ENCODE data around the gene SUSD5.
"Not testable (repeated sequence)": the region's sequence is repeated elsewhere in the genome, so short reads cannot be mapped to it uniquely, and the experiment has no call there.

Gene SUSD5

DNA sequence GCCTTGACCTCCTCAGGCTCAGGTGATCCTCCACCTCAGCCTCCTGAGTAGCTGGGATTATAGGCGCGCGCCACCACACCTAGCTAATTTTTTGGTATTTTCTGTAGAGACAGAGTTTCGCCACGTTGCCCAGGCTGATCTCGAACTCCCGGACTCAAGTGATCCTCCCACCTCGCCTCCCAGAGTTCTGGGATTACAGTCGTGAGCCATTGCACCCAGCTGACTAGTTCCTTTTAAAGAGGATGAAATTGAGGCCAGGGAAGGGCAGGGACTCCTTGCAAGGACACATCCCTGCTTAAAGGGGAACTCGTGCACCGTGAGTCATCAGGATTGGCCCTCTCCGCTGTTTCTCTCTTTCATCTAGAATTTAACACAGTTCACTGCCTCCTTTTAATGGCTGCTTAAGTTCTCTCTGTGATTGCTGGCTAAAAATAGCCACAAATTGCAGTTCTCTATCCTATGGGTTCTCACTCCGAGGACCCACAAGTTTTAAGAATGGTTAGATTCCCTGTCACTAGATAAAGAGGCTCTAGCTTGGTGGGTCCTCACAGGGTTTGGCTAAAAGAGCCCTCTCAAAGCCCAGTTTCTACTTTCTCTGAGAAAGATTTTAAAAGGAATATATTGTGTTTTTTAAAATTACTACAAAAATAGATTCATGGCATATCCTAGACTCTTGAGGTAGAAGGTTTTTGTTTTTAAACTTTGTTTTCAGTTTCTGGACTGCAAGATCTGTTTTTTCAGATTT lies 103.4 kb downstream of the SUSD5 start:
- DNase-seq (ENCODE audit: low read depth): no peak

DNA sequence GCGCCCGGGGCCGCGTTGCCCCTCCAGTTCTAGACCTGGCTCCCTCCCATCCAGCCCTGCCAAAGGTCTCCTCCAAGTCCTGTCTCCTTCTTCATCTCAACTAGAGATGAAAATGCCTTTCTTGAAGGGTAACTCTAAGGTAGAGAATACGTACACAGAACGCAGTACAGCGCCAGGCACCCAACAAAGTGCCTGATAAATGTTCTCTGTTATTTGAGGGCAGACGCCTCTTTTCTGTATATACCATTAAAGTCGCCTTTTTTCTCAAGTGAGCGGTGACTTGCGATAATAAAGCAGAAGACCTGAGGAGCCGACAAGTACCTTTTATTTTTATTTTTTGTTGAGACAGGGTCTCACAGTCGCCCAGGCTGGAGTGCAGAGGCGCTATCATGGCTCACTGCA lies 104.0 kb downstream of the SUSD5 start:
- DNase-seq (ENCODE audit: low read depth): no peak

DNA sequence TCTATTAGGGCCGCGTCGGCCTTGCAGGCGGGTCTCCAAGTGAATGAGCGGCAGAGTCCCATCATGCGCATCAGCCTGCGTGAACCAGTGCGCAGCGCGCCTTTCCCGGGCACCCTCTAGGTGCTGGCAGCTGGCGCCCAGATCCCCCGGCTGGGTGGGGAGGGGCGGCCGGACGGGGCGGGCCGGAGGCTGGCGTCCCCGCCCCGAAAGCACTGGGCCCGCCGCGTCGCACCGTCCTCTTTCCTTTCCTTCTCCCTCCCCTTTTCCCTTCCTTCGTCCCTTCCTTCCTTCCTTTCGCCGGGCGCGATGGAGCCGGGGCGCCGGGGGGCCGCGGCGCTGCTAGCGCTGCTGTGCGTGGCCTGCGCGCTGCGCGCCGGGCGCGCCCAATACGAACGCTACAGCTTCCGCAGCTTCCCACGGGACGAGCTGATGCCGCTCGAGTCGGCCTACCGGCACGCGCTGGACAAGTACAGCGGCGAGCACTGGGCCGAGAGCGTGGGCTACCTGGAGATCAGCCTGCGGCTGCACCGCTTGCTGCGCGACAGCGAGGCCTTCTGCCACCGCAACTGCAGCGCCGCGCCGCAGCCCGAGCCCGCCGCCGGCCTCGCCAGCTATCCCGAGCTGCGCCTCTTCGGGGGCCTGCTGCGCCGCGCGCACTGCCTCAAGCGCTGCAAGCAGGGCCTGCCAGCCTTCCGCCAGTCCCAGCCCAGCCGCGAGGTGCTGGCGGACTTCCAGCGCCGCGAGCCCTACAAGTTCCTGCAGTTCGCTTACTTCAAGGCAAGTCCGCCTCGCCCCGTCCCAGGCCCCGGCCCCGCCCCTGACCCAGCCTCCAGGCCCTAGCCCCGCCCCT lies 104.6 kb downstream of the SUSD5 start, which contains the start of gene CRTAP:
Gene CRTAP (plus strand): TSS at position 243 of the 850 bp plus-strand sequence. CDS start 64 bp downstream, at position 307.
- peak; percentile 57 for DNase-seq (ENCODE audit: low read depth)

DNA sequence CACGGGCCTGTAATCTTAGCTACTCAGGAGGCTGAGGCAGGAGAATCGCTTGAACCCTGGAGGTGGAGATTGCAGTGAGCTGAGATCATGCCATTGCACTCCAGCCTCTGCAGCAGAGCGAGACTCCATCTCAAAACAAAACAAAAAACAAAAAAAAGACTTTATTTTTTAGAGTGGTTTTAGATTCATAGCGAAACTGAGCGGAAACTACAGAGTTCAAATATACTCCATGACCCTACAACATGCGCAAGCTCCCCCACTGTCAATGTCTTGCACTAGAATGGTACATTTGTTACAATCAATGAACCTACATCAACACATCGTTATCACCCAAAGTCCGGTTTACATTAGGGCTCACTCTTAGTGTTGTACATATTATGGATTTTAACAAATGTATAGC lies 107.0 kb downstream of the SUSD5 start:
- no peak for DNase-seq (ENCODE audit: low read depth)

DNA sequence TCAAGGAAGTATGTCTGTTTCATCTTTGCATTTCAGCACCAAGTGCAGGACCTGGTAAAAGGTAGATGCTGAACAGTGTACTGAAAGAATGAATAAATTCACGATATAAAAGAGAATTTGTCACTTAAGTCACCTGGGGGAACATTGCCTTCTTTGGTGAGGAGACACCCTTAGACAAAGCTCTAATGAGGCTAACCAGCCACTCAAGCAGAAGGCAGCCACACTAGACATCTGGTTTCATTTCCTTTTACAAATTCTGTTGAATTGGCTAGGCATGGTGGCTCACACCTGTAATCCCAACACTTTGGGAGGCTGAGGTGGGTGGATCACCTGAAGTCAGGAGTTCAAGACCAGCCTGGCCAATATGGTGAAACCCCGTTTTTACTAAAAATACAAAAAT lies 111.8 kb downstream of the SUSD5 start:
- not testable (repeated sequence) for DNase-seq (ENCODE audit: low read depth)

DNA sequence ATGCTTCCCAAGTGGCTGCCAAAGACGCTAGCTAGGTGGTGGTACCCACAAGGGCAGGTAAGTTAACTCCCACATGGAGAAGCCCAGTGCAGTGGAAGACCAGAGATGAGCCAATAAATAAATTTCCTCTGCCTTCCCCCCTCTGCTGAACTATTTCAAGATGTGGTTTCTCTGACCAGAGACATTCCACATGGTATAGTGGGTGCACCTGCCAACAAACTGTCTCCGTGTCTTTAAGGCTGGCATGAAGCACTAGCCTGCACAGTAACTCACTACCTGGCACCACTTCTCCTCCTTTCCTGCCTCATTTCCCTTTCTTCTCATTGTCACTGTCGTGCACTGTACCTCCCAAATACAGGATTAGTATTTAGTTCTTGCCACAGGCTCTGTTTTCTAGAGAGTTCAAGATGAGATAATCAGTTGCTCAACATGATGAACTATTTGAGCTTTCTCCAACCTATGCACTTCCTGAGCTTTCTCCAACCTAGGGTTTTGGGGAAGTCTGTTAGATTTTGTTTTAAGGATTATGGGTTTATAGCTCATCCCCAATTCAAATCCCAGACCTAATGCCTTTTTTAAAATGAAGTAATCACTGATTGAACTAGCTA lies 113.2 kb downstream of the SUSD5 start:
- no peak for DNase-seq (ENCODE audit: low read depth)

DNA sequence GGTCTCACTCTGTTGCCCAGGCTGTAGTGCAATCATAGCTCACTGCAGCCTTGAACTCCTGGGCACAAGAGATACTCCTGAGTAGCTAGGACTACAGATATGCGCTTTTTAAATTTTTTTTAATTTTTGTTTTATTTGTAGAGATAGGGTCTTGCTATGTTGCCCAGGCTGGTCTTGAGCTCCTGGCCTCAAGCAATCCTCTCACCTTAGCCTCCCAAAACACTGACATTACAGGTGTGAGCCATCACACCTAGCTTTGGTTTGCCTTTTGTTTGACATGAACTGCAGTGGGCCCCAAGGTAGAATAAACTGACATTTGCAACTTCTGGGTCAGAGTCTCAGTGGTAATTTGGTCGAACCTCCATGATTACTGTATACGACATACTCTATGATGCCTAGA lies 113.8 kb downstream of the SUSD5 start:
- no peak for DNase-seq (ENCODE audit: low read depth)

DNA sequence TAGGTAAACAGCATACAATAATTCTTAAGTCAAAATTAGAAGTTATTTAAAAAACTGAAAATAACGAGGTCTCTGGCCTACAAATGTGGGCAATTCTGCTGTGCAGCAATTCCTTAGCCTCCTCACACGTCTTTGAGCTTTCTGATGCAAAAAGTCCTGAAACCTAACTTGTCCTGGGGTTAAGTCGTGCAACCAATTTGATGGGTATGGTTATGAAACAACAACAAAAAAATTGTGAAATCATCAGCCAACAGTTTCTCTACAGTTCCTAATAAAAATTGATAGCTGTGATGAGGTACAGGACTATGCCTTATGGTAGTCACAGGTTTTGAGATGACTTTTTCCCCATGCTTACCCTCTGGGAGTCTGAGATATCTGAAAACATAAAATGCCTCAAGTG lies 115.1 kb downstream of the SUSD5 start:
- DNase-seq (ENCODE audit: low read depth): no peak

DNA sequence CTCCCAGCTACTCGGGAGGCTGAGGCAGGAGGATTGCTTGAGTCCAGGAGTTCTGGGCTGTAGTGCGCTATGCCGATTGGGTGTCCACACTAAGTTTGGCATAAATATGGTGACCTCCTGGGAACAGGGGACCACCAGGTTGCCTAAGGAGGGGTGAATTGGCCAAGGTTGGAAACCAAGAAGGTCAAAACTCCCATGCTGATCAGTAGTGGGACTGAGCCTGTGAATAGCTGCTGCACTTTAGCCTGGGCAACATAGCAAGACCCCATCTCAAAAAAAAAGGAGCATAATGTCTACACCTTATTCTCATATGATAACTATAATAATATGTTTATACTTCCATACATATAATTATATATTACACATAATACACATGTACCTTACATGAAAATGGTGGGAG lies 115.6 kb downstream of the SUSD5 start:
- no peak for DNase-seq (ENCODE audit: low read depth)

DNA sequence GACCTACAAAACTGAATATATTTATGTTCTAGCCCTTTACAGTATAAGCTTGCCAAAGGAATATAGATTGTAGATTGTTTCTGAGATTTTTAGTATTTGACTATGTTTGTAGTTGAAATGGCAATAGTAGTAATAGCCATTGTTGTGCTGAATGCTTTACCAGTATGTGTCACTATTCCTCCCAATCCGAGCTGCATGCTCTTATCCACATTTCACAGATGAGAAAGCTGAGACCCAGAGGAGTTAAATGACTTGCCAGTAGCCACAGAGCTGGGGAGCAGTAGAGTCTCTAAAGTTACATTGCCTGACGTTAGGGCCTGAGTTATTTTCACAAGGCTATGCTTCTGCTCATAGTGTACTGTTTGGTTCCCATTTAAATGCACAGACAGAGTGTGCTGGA lies 118.4 kb downstream of the SUSD5 start:
- DNase-seq (ENCODE audit: low read depth): no peak

Measured in stimulated activated CD8-positive, alpha-beta memory T cell treated with anti-CD3 and anti-CD28 coated beads, Interleukin-15, amount 100 ng/mL, for 1 hour (primary cell).